Thoracic aorta (tissue), 2 donors: Measurements from ENCODE around the gene GLYATL2. TPM values are rescaled to one million over a fixed set of nuclear protein-coding genes. Genes with fewer than 3 reads are reported as not detected.

ENCODE experiments used
- ATAC-seq: fragments of 150-250 bp; one replicate; pipeline ENCODE4 v1.8.0; 2017; ENCODE audit warnings: low read depth; ENCODE audit not compliant: insufficient number of reproducible peaks, low FRiP score
- DNase-seq: peaks from one replicate; pipeline ENCODE4 v3.0.0-alpha.2; 2020; ENCODE audit warnings: low spot score
- H3K27ac ChIP-seq, 2 donors: fragments of 200-600 bp; sonication (generic); 1 replicate in 1 of 2; 2 replicates in 1 of 2; pipeline ENCODE4 v1.5.1; 2016; ENCODE audit warnings: mild to moderate bottlenecking in 2 of 2, moderate library complexity in 2 of 2
- H3K27me3 ChIP-seq: fragments of 200-600 bp; sonication (generic); replicated peaks from 2 replicates; pipeline ENCODE4 v1.6.0; 2016; ENCODE audit warnings: mild to moderate bottlenecking; ENCODE audit not compliant: insufficient read depth
- H3K36me3 ChIP-seq: fragments of 200-600 bp; sonication (generic); one replicate; pipeline ENCODE4 v1.5.1; 2016
- H3K4me1 ChIP-seq, 2 donors: fragments of 200-600 bp; sonication (generic); 1 replicate in 1 of 2; 2 replicates in 1 of 2; pipeline versions ENCODE4 v1.5.1 to v1.6.0; 2016; ENCODE audit warnings: low read depth in 2 of 2, mild to moderate bottlenecking in 1 of 2; ENCODE audit not compliant: control insufficient read depth in 1 of 2
- H3K4me3 ChIP-seq: fragments of 200-600 bp; sonication (generic); 2 replicates; pipeline ENCODE4 v1.5.1; 2016; ENCODE audit warnings: mild to moderate bottlenecking
- H3K9me3 ChIP-seq: fragments of 200-600 bp; sonication (generic); 2 replicates; pipeline ENCODE4 v1.5.1; 2016
- CTCF ChIP-seq: fragments of 200-600 bp; sonication (generic); IDR thresholded peaks from one replicate; pipeline ENCODE4 v1.5.1; 2019; ENCODE audit warnings: antibody characterized with exemption
- total RNA-seq, 2 donors: library from RNA; depleted of rRNA; stranded (reverse); fragments of >200 nt; gene quantifications; one replicate each; pipeline versions ENCODE4 v1.1.0 to v1.2.3, GENCODE V29; 2016

GLYATL2 gene
- total RNA-seq, 2 donors from 2014 or later: not detected

GRCh38 chr11:58787903-58788302 is 56.6 kb downstream of the GLYATL2 start:
- no peaks in the 10 kb centered on the region for H3K36me3 ChIP-seq
- no peak for ATAC-seq
- H3K9me3 ChIP-seq: no peaks in the 10 kb centered on the region
- no peak overlapping the region for H3K27ac ChIP-seq
- no peak overlapping the region for H3K4me3 ChIP-seq
- no peaks in the 10 kb centered on the region for H3K27me3 ChIP-seq
- DNase-seq: no peak
- no peak for TF ChIP-seq CTCF
- no peaks in the 10 kb centered on the region for H3K4me1 ChIP-seq

- Histone ChIP-seq H3K36me3 (no peaks in the 10 kb centered on the region), H3K27me3 (no peaks in the 10 kb centered on the region), H3K27ac (no peak overlapping the region), H3K9me3 (no peaks in the 10 kb centered on the region), H3K4me3 (no peak overlapping the region), H3K4me1 (no peaks in the 10 kb centered on the region)
- ATAC-seq: no peak
- TF ChIP-seq CTCF: no peak
- no peak for DNase-seq
Measured at GRCh38 chr11:58786693-58787092, 57.8 kb downstream of the GLYATL2 start.

GRCh38 chr11:58784995-58785394 is 59.5 kb downstream of the GLYATL2 start:
- Histone ChIP-seq H3K27ac (no peak overlapping the region), H3K27me3 (no peaks in the 10 kb centered on the region), H3K36me3 (no peaks in the 10 kb centered on the region), H3K4me3 (no peak overlapping the region), H3K9me3 (no peaks in the 10 kb centered on the region), H3K4me1 (no peaks in the 10 kb centered on the region)
- ATAC-seq (no peak), DNase-seq (no peak)
- no peak for TF ChIP-seq CTCF

Other genes starting within 250 kb of the GLYATL2 start
- 1 to 10 TPM; 4.7 to 5.3 TPM for gene CNTF, start 222.0 kb downstream of the GLYATL2 start, total RNA-seq
- gene GLYAT, start 112.8 kb downstream of the GLYATL2 start, total RNA-seq: not detected
- not detected for gene GLYATL1, start 94.8 kb upstream of the GLYATL2 start, total RNA-seq
- gene GLYATL1B, start 241.6 kb upstream of the GLYATL2 start, total RNA-seq: not detected